ENCODE data around the gene EPAS1.

DNA sequence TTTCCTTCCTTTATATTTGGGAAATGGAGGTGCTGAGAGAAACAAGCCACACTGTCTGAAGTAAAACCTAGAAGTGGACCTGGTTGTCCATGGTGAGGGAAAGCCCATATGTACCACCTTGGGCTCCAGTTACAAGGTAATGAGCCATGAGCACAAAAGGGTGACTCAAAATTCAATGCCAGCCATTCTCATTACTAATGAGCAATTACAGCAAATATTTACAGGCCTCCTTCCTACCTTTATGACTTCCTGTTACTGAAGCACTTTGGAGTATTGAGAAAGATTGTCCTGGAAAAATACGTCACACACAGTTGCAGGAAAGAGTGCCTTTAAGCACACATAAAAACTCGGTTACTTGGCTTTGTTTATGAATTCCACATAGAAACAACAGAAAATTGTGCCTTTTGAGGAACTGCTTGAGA, 9.1 kb downstream of the EPAS1 start:
- TF ChIP-seq POLR2A (IDR thresholded peaks at IDR 0.05; ENCODE audit: borderline replicate concordance, extremely low read depth, insufficient read depth, insufficient read length): no peak
- TF ChIP-seq SRF (IDR thresholded peaks at IDR 0.05; ENCODE audit: low read depth): no peak
- TF ChIP-seq SIN3A (IDR thresholded peaks at IDR 0.05; ENCODE audit: low read depth): no peak; the same call in 1 of the 2 replicates
- TF ChIP-seq CTCF (IDR thresholded peaks at IDR 0.05 in 2 of 3, conservative IDR thresholded peaks at IDR 0.05 in 1 of 3; ENCODE audit: borderline replicate concordance in 1 of 3, insufficient read depth in 1 of 3, low read depth in 2 of 3, low read length in 2 of 3): no peak
- no peak for TF ChIP-seq POLR2AphosphoS5 (IDR thresholded peaks at IDR 0.05; ENCODE audit: low read depth, low read length)
- no peak for TF ChIP-seq EZH2 (IDR thresholded peaks at IDR 0.05)
- no peak for TF ChIP-seq ZFX (IDR thresholded peaks at IDR 0.05)

Data from HCT116 (cell line).